GM18907 (cell line): ENCODE measurements around the gene TBX15.
A peak's percentile ranks its signal among the peaks of the same experiment; 100 is the strongest.

Source experiments
- ATAC-seq: cut with Tn5 transposase; IDR thresholded peaks from one replicate; pipeline ENCODE4 v1.9.1; 2021; ENCODE audit warnings: mild to moderate bottlenecking, moderate library complexity; ENCODE audit not compliant: unreplicated experiment

Gene TBX15

DNA sequence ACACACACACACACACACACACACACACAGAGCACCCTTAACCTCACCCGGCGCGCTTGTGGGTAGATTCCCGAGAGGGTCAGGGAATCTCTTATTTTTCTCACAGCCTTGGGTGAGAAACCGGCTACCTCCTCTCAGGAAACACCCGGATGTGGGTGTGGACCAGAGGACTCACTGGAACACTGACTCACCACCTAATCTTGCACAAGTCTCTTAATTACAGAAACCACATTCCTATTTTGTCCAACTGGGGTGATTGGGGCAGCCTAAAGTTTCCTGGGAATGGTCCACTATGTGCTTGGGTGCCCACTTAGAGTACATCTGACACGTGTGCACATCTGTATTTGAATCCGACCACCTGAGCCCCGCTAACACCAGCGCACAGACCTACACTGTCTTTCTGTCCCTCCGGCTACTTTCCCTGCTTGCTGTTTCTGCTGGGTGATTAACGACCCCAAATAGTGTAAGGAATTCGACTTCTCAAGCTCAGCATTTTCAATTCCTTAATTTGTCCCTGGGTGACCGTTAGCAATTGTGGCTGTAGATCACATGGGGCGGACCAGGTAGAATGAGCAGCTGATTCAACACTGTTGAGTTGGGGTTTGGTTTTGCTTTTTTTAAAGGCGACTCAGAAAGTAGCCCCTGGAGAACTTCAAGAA is 14.0 kb upstream of the TBX15 start:
- peak; percentile 15 for ATAC-seq

- ATAC-seq, result peak; percentile 53
Measured at GRCh38 chr1:119001181-119002027, 13.3 kb upstream of the TBX15 start.

GRCh38 chr1:119000371-119001180 is 12.4 kb upstream of the TBX15 start:
- ATAC-seq, result no peak

DNA sequence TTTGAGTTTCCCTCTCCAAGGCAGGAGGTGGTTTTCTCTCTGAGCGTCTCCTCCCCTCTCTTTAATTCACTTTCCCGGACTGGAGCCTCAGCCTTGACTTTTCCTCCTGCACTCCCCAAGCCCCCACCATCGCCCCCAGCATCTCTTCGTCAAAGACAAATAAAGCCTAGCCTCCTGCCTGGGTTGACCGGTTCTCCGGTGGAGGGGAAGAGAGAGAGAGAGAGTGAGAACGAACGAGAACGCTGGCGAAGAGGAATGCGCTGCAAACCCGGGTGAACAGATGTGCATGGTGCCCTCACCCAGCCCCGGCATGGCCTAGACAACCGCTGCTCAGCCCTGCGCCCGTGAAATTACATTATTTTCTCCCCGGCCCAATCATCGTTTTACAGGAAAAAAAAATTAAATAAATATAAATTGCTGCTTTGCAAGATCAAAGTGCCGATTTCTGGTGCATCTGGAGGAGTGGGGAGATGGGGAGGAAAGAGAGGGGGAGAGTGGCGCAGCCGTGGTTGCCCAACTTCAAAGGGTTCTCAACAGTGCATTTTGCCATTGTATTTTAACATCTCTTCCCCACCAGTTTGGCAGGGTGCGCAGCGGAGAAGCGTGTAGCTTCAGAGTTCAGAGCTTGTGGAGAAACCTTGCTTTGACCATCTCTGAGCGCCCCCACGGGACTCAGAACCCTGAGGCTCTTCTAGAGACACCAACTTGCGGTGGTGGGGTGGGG is 11.4 kb upstream of the TBX15 start:
- ATAC-seq, result no peak

GRCh38 chr1:118998171-118998570 is 10.0 kb upstream of the TBX15 start:
- no peak for ATAC-seq

DNA sequence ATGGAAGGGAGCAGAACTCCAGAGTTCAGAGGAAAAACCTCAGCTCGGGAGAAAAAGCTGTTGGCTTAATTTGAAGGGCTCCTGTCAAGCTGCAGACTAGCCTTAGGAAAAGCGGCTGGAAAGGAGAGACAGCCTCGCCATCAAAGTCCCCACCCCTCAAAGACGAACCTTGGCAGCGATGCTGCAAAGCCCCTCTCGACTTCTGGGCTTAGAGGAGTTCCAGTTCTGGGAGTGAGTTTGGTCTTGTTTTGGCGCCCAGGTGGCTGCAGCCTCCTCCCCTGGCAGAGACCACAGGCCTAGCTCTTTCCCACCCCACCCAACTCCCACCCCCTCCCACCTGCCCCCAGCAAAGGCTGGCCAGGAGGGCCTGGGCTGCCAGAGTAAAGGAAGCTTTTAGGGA is 9.1 kb upstream of the TBX15 start:
- no peak for ATAC-seq

GRCh38 chr1:118995312-118996016 is 7.3 kb upstream of the TBX15 start:
- no peak for ATAC-seq

DNA sequence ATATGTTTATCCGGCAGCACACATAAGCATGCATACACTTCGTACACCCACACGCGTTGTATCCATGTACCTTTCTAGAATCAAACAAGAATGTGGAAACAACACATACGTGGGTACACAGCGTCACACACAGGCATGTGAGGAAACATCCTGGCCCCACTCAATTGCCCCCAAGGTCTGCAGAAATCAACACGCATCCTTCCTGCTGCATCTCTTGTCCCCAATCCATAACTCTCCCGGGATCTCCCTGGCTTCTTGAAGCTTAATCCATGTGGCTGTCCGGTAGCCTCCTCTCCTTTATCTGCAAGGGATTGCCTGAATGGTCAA is 5.5 kb upstream of the TBX15 start:
- ATAC-seq, result no peak

DNA sequence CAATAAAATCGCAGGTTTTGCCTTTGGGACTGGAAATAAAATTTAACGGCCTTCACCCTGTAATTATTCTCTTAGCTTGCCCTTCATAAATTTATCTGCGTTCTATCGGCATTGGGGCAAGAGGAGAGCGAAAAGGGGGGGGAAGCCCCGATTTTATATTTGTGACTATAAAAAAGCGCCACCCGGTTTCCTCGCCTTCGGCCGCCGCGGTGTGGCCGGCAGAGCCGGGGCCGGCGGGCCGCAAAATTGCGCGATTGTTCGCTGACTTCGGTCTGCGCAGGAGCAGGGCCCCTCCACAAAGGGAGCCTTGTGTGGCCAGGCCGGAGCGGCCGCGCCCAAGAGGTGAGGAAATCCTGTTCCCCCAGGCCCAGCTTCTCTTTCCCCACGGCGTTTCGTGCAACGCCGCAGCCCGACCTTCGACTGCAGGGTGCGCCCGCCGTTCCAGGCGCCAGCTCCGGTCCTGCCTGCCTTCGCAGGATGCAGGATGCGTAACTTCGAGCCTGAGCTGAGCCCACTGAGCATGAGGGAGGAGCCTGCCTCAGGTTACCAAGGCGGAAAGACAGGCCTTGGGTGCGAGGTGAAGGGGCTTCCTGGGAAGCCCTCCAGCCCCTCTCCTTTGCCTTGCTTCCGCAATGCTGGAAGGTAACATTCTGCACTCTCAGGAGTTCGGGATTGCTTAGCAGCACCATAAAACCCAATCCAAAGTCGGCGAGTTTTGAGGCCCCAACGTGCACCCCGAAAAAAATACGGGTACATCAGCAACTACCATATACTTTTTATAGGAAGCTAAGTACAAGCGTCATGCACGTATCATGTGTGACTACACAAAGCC is 4.9 kb upstream of the TBX15 start:
- ATAC-seq, result no peak

DNA sequence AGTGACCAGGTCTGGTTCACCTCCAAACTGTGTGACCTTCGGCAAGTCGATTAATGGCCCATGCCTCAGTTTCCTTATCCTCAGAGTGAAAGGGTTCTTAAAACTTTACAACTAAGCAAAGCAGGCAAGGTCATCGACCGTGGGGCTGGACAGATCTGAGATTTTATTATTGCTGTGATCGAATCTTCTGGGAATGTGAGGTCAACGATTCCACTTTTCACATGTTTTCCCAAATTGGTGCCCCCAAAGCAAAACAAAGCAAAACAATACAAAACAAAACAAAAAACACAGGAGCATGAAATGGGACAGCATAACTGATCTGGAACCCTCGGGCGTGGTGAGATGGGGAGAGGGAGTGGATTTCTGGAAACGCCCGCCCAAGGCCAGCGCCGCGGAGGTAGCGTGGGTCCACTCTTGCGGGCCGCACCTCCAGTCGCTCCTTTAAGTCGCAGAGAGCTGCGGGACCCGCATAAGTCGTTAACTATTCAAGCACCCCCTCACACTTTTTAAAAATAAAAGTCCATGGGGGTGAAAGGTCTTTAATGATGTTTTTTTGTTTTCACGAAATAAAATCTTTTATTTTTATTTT is 4.2 kb upstream of the TBX15 start:
- ATAC-seq, result no peak

- ATAC-seq, result no peak
Measured at GRCh38 chr1:118991448-118991847, 3.3 kb upstream of the TBX15 start.

DNA sequence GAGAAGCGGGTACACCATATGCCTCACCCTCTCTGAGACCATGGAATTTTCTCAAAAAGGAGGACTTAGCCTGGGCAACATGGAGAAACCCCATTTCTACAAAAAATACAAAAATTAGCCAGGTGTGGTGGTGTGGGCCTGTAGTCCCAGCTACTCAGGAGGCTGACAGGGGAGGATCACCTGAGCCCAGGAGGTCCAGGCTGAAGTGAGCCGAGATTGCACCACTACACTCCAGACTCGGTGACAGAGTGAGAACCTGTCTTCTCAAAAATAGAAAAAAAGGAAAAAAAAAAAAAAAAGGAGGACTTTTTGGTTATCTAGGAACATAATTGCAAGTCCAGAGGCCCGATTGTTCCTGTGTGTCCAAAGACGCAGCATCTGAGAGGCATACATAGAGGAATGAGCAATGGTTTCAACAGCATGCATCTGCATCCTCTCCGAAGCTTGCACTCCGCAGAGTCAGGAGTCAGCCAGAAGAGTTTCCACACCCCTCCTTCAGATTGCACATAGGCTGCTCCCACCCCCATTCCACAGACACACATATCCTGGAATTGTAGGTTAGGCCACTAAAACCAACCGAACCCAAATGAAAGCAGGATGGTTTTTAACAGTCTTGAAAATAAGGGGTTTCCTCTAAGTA is 2.5 kb upstream of the TBX15 start:
- no peak for ATAC-seq

DNA sequence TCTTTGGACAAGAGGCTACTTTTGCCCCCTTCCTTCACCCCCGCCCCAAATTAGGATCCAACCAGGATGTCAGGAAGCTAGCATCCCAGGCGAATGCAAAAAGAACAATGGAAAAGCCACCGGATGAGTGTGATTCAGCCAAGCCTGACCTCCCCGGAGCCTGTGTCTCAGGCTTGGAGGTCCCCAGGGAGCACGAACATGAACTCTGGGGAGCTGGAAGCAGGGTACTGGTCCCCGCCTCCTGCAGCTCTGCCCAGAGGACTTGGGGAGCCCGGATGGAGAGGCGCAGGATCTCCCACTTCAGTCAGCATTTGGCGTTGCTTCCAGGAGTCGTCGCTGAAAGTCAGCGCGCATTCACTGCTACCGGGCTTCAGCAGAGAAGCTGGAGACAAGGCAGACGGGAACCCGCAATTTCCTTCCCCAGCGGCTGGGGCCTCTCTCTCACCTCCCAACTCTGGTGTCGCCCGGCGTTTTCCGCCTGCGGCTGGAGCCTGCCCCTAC is 1.8 kb upstream of the TBX15 start:
- ATAC-seq, result no peak

- no peak for ATAC-seq
Measured at GRCh38 chr1:118989006-118989815, 1.1 kb upstream of the TBX15 start.

DNA sequence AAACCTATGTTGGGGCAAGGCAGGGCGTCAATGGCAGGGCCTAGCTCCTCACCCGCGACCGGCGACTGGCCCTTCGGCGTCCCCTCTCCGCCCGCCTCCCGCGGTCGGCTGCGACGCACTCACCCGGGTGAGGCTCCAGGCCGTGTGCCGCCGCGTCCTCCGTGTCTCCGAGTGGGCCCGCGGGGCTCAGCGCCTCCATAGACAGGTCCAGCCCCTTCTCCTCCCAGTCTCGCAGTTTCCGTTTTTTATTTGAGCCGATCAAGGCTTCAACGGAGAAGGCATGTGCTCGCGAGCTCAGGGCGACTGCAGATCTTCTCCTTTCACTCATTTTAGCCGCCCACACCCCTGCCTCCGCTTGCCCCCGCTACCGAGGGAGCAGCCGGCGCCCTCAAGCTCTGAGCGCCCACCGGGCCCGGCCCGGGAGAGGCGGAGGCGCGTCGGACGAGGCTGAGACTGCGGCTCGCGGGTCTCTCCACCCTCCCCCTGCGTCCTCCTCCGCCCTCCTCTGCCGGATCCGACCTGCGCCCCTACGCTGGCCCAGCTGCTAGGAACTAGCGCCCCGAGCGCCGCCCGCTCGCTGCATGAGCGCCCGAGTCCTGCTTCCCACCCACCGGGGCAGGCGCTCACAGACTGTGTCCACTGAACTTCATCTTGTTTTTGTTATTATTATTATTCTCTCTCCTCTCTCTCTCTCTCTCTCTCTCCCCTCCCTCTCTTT is 516 bp downstream of the TBX15 start:
- peak; percentile 24 for ATAC-seq

DNA sequence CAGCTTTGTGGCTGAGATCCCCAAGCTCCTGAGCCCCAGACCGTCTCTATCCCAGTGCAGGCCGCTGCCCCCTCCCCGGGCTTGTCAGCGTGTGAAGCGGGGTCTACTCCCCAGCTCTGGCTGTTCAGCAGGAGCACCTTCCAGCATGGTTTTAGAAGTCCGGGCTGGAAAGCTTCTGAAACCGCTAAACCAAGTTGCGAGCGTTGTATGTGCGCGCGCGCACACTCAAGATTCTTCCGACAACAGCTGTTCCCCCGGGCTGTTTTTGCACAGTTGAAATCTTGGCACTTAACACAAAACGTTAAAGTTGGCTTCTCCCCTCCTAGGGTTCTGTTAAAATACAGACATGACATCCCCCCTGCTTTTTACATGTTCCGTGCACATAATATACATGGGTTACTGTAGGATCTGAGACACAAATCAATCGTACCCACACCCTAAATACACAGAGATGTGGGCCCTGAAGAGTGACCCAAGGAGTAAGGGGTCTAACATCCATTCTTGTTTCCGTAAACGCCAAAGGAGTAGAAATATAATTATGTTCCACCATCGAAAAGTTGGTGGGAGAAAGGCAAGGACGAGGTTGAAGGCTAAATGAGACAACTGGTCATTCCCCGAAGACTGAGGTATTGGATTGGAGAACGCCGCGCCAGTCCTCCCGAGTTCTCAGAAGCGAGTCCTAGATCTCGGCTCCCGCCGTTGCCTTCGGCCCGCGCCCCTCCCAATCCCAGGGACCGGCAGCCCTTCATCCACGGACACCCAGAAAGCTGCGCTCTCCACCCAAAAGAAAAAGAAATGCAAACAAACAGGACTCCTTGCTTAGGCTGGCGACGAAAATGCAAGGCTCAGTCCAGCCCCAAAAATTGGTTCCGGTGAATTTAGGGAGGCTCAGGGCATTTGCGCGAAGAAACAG is 1.3 kb downstream of the TBX15 start:
- no peak for ATAC-seq
